Gastroesophageal sphincter (tissue), 3 donors: ENCODE data around the gene TBC1D5.

ENCODE experiments used
- CTCF ChIP-seq, 4 experiments: fragments of 200-600 bp in 2 of 4; fragments of 450-650 bp in 2 of 4; sonication (generic) in 1 of 4; IDR thresholded peaks; one replicate each; pipeline ENCODE4 v1.5.1; 2017 to 2019; ENCODE audit warnings: antibody characterized with exemption in 4 of 4, mild to moderate bottlenecking in 2 of 4, moderate library complexity in 2 of 4
- EP300 ChIP-seq: sonication (generic); formaldehyde crosslinking; IDR thresholded peaks from one replicate; pipeline ENCODE4 v1.6.1; 2017; ENCODE audit warnings: antibody characterized with exemption, mild to moderate bottlenecking
- POLR2AphosphoS5 ChIP-seq: sonication (generic); formaldehyde crosslinking; IDR thresholded peaks from one replicate; pipeline ENCODE4 v1.6.1; 2017; ENCODE audit warnings: antibody characterized with exemption

- TF ChIP-seq CTCF (IDR thresholded peaks at IDR 0.05) (no peak), POLR2AphosphoS5 (no peak), EP300 (no peak)
Measured at GRCh38 chr3:17634964-17635363, 107.5 kb downstream of the TBC1D5 start.
